Gastroesophageal sphincter (tissue), 4 donors: Measurements from ENCODE around the gene OPN1MW. TPM values are rescaled to one million over a fixed set of nuclear protein-coding genes. Genes with fewer than 3 reads are reported as not detected.
"Not testable (repeated sequence)": the region's sequence is repeated elsewhere in the genome, so short reads cannot be mapped to it uniquely, and the experiment has no call there.

ENCODE experiments used
- ATAC-seq: fragments of 150-250 bp; one replicate; pipeline ENCODE4 v1.9.1; 2016; ENCODE audit warnings: mild to moderate bottlenecking, moderate library complexity
- H3K27ac ChIP-seq, 4 donors: fragments of 200-600 bp; sonication (generic) in 3 of 4; 1 replicate in 3 of 4; 2 replicates in 1 of 4; pipeline ENCODE4 v1.5.1; 2016 to 2019
- H3K27me3 ChIP-seq: fragments of 200-600 bp; sonication (generic); one replicate; pipeline ENCODE4 v1.5.1; 2019
- H3K36me3 ChIP-seq, 2 donors: fragments of 200-600 bp; sonication (generic); one replicate each; pipeline ENCODE4 v1.5.1; 2019; ENCODE audit warnings: control low read depth in 1 of 2
- H3K4me1 ChIP-seq, 3 donors: fragments of 200-600 bp; sonication (generic); 1 replicate in 2 of 3; 2 replicates in 1 of 3; pipeline ENCODE4 v1.5.1; 2016 to 2019; ENCODE audit warnings: control low read depth in 2 of 3
- H3K4me3 ChIP-seq, 2 donors: fragments of 200-600 bp; sonication (generic); one replicate each; pipeline ENCODE4 v1.5.1; 2019; ENCODE audit warnings: mild to moderate bottlenecking in 1 of 2, moderate library complexity in 1 of 2
- H3K9me3 ChIP-seq, 3 donors: fragments of 200-600 bp; sonication (generic); one replicate each; pipeline ENCODE4 v1.5.1; 2017 to 2019; ENCODE audit warnings: control low read depth in 2 of 3
- EP300 ChIP-seq: sonication (generic); formaldehyde crosslinking; IDR thresholded peaks from one replicate; pipeline ENCODE4 v1.6.1; 2017; ENCODE audit warnings: antibody characterized with exemption, mild to moderate bottlenecking
- POLR2A ChIP-seq, 2 donors: fragments of 450-650 bp; IDR thresholded peaks; one replicate each; pipeline ENCODE4 v1.6.1; 2017; ENCODE audit warnings: antibody characterized with exemption in 2 of 2, mild to moderate bottlenecking in 2 of 2, moderate library complexity in 1 of 2
- POLR2AphosphoS5 ChIP-seq: sonication (generic); formaldehyde crosslinking; IDR thresholded peaks from one replicate; pipeline ENCODE4 v1.6.1; 2017; ENCODE audit warnings: antibody characterized with exemption
- WGBS, 2 donors: methylation state at CpG; one replicate each; pipeline ENCODE4 v1.1.5; 2018; ENCODE audit warnings: low coverage in 1 of 2; 5-methylcytosine and 5-hydroxymethylcytosine counted together
- total RNA-seq, 4 donors: library from RNA; depleted of rRNA; stranded (reverse); fragments of >200 nt; gene quantifications; one replicate each; pipeline ENCODE4 v1.1.0, GENCODE V29; 2016
- TF ChIP-seq, protein P1 (sequence below), 4 experiments: fragments of 200-600 bp in 2 of 4; fragments of 450-650 bp in 2 of 4; sonication (generic) in 1 of 4; IDR thresholded peaks; one replicate each; pipeline ENCODE4 v1.5.1; 2017 to 2019; ENCODE audit warnings: antibody characterized with exemption in 4 of 4, mild to moderate bottlenecking in 2 of 4, moderate library complexity in 2 of 4

Gene OPN1MW
- not detected for total RNA-seq

DNA sequence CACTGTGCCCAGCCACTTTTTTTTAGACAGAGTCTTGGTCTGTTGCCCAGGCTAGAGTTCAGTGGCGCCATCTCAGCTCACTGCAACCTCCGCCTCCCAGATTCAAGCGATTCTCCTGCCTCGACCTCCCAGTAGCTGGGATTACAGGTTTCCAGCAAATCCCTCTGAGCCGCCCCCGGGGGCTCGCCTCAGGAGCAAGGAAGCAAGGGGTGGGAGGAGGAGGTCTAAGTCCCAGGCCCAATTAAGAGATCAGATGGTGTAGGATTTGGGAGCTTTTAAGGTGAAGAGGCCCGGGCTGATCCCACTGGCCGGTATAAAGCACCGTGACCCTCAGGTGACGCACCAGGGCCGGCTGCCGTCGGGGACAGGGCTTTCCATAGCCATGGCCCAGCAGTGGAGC is at the start of gene OPN1MW:
TSS of gene OPN1MW (plus strand) at position 301 of the 400 bp plus-strand sequence. CDS start at position 383, 82 bp downstream.
- not testable (repeated sequence) for H3K4me1 ChIP-seq, H3K36me3 ChIP-seq, H3K27ac ChIP-seq, ATAC-seq, H3K9me3 ChIP-seq, H3K4me3 ChIP-seq, H3K27me3 ChIP-seq
- no CpG with 5 or more reads among the region's 14 CpGs for WGBS, 2 donors

DNA sequence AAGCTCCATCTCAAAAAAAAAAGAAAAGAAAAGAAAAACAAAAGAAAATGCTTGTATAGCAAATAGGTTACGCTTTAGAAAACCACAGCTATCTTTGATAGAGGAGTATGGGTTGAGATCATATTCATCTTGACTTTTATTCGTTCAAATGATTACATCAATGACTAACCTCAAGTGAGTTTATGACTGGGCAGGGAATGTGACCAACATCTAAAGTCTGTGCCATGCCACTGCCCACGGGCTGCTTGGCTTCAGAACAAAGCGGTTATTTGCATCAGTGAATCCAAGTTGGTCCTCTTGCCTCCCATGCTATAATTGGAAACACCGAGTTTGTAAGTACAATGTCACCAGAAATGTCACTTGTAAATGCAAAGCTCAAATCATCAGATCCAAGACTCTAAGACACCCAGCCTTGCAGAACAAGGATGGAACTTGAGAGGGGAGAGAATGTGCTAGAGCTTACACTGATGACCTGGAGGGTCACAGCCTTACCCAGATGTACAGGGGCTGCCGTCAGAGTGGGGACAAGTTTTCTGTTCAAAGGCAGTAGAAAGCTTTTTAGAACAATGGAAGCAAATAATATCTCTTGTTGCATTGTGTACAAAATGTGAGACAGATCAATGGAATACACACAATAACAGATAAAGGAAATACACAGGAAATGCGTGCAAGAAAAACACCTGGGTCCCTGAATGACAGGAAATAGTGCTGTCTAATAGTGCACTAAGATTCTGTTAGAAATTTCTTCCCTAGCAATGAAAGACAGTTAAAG is 46.8 kb upstream of the OPN1MW start:
- no peak for ATAC-seq
- H3K4me1 ChIP-seq = peaks cover 0 to 8% (median 0%) of the 10 kb centered on the region in 3 donors

DNA sequence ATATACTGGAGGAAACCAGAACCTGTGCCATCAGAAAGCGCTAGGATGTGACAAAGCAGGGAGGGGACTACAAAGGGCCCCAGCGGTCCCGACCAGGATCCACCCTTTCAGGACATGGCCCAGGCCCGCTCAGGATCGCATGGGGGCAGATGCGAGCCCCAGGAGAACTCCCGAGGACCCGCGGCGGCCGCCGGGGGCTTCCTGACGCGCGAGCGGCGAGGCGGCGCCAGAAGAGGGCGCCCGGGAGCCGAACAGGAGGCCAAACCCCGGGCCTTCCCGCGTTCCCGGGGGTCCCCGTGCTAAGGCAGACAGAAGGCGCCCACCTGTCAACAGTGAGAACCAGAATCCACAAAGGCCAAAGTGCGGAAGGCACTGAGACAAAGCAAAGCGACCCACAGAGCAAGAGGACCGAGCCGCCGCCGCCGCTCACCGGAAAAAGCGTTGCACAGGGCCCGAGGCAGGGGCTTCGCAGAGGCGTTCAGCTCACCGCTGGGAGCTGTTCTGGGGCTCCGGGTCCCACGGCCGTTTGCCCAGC is 45.7 kb upstream of the OPN1MW start:
- H3K4me1 ChIP-seq = peaks cover 0 to 8% (median 0%) of the 10 kb centered on the region in 3 donors
- peak; percentile 81 for ATAC-seq
- H3K27me3 ChIP-seq = no peaks in the 10 kb centered on the region
- TF ChIP-seq, protein P1, sequence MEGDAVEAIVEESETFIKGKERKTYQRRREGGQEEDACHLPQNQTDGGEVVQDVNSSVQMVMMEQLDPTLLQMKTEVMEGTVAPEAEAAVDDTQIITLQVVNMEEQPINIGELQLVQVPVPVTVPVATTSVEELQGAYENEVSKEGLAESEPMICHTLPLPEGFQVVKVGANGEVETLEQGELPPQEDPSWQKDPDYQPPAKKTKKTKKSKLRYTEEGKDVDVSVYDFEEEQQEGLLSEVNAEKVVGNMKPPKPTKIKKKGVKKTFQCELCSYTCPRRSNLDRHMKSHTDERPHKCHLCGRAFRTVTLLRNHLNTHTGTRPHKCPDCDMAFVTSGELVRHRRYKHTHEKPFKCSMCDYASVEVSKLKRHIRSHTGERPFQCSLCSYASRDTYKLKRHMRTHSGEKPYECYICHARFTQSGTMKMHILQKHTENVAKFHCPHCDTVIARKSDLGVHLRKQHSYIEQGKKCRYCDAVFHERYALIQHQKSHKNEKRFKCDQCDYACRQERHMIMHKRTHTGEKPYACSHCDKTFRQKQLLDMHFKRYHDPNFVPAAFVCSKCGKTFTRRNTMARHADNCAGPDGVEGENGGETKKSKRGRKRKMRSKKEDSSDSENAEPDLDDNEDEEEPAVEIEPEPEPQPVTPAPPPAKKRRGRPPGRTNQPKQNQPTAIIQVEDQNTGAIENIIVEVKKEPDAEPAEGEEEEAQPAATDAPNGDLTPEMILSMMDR (IDR thresholded peaks at IDR 0.05) = peak; percentile 56 to 87 (median 70)
- TF ChIP-seq EP300 = no peak
- WGBS, 2 donors = 6 to 52% methylated on average over 3 to 7 of the region's 44 CpGs
- H3K27ac ChIP-seq = peak overlapping the region in 2 of 4 donors; percentile 58 to 69
- peak overlapping the region; percentile 41 to 43 for H3K4me3 ChIP-seq
- H3K9me3 ChIP-seq = no peaks in the 10 kb centered on the region
- no peaks in the 10 kb centered on the region for H3K36me3 ChIP-seq

More for the DNA sequence above, 46.8 kb upstream of the OPN1MW start:
- TF ChIP-seq POLR2A (IDR thresholded peaks at IDR 0.05) = no peak
- TF ChIP-seq EP300 = no peak
- TF ChIP-seq POLR2AphosphoS5 = no peak
- H3K9me3 ChIP-seq = no peaks in the 10 kb centered on the region
- H3K36me3 ChIP-seq = no peaks in the 10 kb centered on the region
- no peak overlapping the region for H3K4me3 ChIP-seq
- H3K27ac ChIP-seq = no peak overlapping the region
- H3K27me3 ChIP-seq = no peaks in the 10 kb centered on the region
- 64 to 85% methylated on average over 5 of the region's 7 CpGs for WGBS, 2 donors

DNA sequence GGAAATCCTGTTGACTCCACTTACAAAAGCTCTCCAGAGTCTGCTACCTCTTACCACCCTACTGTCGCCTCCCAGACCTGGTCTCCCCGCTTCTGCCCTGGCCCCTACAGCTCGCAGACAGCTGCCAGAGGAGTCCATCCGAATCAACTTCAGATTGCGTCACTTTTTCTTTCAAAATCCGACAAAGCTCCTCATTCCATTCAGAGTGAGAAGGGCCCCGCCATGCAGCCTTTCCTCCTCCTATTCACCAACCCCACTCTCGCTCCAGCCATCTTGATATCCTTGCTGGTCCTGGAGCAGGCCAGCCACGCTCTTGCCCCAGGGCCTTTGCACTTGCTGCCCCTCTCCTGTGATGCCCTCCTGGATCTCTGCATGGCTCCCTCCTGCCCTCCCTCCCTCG is 43.5 kb upstream of the OPN1MW start:
- H3K4me3 ChIP-seq = no peak overlapping the region
- no peak for ATAC-seq
- H3K27ac ChIP-seq = no peak overlapping the region
- no peaks in the 10 kb centered on the region for H3K27me3 ChIP-seq
- peaks cover 0 to 8% (median 0%) of the 10 kb centered on the region in 3 donors for H3K4me1 ChIP-seq
- no peaks in the 10 kb centered on the region for H3K9me3 ChIP-seq
- no peaks in the 10 kb centered on the region for H3K36me3 ChIP-seq
- WGBS, 2 donors = 90 to 95% methylated on average over 8 of the region's 10 CpGs
- TF ChIP-seq POLR2A (IDR thresholded peaks at IDR 0.05) = no peak
- TF ChIP-seq, protein P1 (IDR thresholded peaks at IDR 0.05) = no peak
- TF ChIP-seq EP300 = no peak
- no peak for TF ChIP-seq POLR2AphosphoS5

DNA sequence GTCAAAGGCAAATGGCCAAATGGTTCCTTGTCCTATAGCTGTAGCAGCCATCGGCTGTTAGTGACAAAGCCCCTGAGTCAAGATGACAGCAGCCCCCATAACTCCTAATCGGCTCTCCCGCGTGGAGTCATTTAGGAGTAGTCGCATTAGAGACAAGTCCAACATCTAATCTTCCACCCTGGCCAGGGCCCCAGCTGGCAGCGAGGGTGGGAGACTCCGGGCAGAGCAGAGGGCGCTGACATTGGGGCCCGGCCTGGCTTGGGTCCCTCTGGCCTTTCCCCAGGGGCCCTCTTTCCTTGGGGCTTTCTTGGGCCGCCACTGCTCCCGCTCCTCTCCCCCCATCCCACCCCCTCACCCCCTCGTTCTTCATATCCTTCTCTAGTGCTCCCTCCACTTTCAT is 42.2 kb upstream of the OPN1MW start:
- TF ChIP-seq POLR2A (IDR thresholded peaks at IDR 0.05) (no peak), EP300 (no peak), POLR2AphosphoS5 (no peak)
- TF ChIP-seq, protein P1 (IDR thresholded peaks at IDR 0.05) = no peak
- 60 to 75% methylated on average over 2 to 5 of the region's 12 CpGs for WGBS, 2 donors
- no peak overlapping the region for H3K4me3 ChIP-seq
- ATAC-seq = no peak
- no peak overlapping the region for H3K27ac ChIP-seq
- H3K27me3 ChIP-seq = no peaks in the 10 kb centered on the region
- H3K36me3 ChIP-seq = no peaks in the 10 kb centered on the region
- H3K9me3 ChIP-seq = no peaks in the 10 kb centered on the region
- peaks cover 0 to 8% (median 0%) of the 10 kb centered on the region in 3 donors for H3K4me1 ChIP-seq

DNA sequence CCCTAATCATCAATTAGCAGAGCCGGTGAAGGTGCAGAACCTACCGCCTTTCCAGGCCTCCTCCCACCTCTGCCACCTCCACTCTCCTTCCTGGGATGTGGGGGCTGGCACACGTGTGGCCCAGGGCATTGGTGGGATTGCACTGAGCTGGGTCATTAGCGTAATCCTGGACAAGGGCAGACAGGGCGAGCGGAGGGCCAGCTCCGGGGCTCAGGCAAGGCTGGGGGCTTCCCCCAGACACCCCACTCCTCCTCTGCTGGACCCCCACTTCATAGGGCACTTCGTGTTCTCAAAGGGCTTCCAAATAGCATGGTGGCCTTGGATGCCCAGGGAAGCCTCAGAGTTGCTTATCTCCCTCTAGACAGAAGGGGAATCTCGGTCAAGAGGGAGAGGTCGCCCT is 41.7 kb upstream of the OPN1MW start:
- no CpG with 5 or more reads among the region's 10 CpGs for WGBS, 2 donors
- TF ChIP-seq, protein P1 (IDR thresholded peaks at IDR 0.05) = no peak
- no peak for TF ChIP-seq POLR2AphosphoS5
- TF ChIP-seq EP300 = no peak
- no peak for TF ChIP-seq POLR2A (IDR thresholded peaks at IDR 0.05)
- ATAC-seq = no peak
- peaks cover 0 to 8% (median 0%) of the 10 kb centered on the region in 3 donors for H3K4me1 ChIP-seq
- H3K9me3 ChIP-seq = no peaks in the 10 kb centered on the region
- H3K4me3 ChIP-seq = no peak overlapping the region
- no peaks in the 10 kb centered on the region for H3K27me3 ChIP-seq
- H3K36me3 ChIP-seq = no peaks in the 10 kb centered on the region
- no peak overlapping the region for H3K27ac ChIP-seq
